Smooth muscle cell of the brain vasculature (primary cell): ENCODE results near the gene IL13RA1.
A peak's percentile ranks its signal among the peaks of the same experiment; 100 is the strongest.
"Not testable (repeated sequence)": the region's sequence is repeated elsewhere in the genome, so short reads cannot be mapped to it uniquely, and the experiment has no call there.

Experiments used
- DNase-seq: peaks from one replicate; pipeline ENCODE4 v3.0.0-alpha.2; 2012; ENCODE audit warnings: low read depth, low spot score

Gene IL13RA1

DNA sequence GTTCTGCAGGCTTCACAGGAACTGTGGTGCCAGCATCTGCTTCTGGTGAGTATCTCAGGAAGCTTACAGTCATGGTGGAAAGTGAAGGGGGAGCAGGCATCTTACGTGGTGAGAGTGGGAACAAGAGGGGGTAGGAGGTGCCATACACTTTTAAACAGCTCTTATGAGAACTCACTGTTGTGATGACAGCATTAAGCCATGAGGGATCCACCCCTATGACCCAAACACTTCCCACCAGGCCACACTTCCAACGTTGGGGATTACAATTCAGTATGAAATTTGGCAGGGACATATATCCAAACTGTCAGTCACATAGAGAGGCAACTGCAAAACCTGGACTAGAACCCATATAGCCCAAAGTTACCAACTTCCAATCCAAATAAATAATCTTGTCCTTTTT lies 53.1 kb downstream of the IL13RA1 start:
- DNase-seq: no peak

DNA sequence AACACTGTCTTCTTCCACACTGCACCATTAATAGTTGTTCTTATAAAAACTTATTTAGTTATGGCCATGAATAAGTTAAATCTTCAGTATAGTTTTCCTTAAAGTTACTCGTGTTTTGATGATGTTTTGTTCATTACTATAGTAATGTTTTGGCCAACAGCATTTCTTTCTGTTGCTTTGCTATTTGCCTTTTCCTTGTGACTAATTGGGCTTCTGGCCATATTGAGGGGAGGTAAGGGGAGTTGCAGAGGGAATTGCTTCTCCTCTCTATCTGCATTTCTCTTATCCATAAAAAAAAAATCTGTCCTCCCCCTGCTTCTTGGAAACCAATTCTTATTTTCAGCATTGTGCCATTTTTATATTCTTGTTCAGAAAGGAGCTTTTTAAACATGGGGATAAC lies 53.5 kb downstream of the IL13RA1 start:
- DNase-seq: no peak

DNA sequence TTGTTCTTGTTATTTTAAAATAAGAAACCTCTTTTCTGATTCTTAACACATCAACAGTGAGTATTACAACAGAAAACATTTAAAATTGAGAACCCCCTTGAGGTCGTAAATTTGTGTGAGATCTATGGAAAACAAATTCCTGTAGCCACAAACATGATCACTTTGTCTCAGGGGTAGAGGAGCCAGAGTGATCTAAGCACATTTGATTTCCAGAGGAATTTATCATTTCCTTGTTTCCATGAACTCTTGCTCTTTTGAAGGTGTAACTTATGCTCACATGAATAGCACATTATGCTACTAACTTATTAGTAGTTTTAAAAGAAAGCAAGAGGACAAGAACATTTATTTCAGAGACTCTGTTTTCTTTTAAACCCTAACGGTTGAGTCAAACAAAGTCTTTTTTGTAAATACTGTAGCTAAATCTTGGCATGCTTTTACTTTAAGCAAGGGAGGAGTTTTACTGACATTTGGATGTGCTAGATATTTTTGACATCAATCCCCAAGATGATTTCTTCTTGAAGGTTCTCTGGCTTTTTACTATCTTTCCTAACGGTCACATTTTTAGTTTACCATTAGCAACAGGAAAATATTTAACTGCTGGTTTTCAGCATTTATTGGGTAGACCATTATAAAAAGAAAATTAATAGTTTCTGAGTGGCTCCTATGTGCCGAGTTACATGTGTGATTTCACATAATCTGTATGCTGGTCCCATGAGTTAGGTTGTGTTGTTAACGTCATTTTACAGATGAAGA lies 68.3 kb downstream of the IL13RA1 start:
- DNase-seq: no peak

DNA sequence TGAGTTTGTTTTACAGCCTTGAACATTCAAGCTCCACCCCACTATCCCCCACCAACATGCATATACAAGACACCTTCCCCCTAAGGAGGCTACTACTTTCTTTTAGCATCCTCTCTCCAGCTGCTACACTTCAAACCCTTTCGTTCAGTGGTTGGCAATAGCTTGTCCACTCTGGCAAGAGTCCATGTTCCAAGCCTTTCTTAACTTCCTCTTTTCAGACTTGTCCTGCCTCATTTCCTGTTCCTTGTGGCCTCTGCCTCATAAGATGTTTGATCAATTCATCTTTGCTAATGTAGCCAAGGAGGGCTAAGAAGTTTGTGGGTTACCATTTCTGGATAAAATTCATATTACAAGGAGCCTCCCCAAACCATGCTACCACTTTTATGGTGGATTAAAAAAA lies 75.5 kb downstream of the IL13RA1 start:
- DNase-seq: no peak

DNA sequence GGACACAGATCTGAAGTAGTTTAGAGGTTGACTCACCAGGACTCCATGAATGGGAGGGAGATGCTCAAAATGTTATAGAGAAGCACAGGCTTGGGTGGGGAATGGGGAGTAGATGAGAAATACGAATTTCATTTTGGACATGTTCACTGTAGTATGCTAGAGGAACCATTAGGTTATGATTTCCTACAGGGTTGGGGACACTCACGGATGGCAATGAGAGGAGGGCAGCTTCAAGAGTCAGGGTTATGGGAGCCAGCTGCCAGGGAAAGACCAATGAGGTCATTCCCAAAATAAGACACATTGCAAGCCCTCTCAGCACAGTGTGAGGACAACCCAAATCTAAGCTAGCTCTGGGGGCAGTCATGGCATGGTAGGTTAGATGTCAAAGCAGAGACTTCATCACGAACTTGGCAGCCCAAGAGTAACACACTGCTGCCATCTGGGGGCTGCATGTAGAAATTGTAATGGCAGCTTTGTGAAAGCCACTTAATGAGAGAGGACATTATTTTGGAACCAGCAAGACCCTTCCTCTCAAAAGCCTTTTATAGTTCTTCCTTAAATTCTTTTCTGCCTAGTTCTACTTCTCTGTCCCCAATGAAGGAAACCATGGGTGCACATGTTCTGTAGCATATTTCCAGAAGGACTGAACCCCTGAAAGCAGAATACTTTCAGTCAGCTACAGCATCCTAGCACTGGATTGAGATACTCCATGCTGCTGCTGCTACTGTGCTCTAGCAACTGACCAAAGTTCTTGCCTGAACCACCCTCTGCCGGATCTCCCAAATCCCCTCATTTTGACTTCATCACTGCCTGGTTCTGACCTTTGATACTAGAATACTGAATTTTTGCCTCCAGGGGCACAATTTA lies 80.0 kb downstream of the IL13RA1 start:
- DNase-seq: no peak

DNA sequence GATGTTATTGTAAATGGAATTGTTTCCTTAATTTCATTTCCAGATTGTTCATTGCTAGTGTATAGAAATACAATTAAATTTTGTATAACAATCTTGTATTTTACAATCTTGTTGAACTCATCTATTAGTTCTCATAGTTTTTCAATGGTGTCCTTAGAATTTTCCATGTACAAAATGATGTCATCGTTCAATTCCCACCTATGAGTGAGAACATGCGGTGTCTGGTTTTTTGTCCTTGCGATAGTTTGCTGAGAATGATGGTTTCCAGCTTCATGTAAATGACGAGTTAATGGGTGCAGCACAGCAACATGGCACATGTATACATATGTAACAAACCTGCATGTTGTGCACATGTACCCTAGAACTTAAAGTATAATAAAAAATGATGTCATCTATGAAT lies 89.9 kb downstream of the IL13RA1 start:
- not testable (repeated sequence) for DNase-seq

DNA sequence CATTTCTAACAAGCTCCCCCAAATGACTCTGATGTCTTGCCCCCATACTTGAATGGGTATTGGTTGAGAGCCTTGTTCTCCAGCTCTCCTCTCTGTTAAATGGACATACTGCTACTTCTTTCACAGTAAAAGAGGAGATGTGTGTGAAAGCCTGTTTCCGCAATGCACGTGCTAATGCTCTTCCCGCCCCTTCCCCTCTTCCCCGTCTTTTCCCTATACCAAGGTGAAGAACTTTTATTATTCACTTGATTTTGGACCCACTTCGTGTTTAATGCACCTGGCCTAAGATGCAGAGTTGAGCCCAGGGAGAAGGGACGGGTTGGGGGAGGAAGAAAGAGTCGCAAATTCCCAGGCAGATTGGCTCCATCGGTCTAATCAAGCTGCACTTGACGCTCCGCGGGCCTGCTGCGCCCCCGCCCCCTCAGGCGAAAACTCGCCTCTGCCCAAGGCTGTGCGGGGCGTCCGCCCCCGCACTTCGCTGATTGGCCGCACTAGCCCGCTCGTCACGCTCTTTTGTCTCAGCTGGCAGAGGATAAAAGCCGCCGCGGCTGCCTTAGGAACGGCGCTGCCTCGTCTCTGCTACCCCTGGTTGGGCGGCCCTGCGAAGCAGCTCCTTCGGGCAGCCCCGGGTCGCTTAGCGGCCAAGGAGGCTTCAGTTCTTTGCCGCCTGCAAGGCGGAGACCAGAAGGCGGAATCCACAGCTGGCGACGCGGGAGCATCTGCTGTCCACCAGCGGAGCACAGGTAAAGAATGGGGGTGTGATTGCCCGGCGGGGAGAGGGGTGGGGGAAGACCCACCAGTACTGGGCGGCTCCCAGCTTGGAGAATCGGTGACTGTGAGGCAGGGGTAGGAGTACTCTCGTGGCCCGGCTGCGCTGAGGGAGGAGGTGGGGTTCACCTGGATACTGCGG lies 96.1 kb downstream of the IL13RA1 start, which contains the start of gene ZCCHC12:
TSS of gene ZCCHC12 (plus strand) at position 562 of the 910 bp plus-strand sequence. CDS start 1,421 bp downstream, outside the sequence.
- peak; percentile 13 for DNase-seq

DNA sequence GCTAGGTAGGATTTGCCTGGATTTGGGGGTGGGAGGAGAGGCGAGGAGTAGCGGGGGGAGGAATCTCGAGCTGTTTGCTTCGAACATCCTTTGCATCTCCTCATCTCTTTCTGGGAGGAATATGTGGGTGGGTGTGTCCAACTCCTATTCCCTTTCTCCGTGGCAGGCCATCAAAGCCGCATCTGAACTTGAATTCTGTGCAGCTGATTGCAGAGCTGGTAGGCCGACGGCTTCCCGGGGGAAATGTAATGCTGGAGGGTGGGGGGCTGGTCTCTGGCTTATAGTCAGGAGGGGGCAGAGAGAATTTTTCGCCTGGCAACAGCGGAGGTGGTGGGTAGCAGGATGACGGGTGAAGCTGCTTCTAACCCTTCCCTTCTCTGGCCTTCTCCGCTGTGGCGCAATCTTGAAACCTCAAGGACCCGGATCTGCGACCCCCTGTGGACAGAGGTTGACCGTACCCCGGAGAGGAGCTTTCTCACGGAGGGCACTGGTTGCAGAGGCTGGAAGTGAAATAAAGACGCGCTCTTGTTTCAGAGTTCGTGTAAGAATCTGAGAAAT lies 96.8 kb downstream of the IL13RA1 start:
- no peak for DNase-seq

DNA sequence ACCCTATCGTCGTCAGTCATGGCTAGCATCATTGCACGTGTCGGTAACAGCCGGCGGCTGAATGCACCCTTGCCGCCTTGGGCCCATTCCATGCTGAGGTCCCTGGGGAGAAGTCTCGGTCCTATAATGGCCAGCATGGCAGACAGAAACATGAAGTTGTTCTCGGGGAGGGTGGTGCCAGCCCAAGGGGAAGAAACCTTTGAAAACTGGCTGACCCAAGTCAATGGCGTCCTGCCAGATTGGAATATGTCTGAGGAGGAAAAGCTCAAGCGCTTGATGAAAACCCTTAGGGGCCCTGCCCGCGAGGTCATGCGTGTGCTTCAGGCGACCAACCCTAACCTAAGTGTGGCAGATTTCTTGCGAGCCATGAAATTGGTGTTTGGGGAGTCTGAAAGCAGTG lies 97.8 kb downstream of the IL13RA1 start:
- DNase-seq: no peak

DNA sequence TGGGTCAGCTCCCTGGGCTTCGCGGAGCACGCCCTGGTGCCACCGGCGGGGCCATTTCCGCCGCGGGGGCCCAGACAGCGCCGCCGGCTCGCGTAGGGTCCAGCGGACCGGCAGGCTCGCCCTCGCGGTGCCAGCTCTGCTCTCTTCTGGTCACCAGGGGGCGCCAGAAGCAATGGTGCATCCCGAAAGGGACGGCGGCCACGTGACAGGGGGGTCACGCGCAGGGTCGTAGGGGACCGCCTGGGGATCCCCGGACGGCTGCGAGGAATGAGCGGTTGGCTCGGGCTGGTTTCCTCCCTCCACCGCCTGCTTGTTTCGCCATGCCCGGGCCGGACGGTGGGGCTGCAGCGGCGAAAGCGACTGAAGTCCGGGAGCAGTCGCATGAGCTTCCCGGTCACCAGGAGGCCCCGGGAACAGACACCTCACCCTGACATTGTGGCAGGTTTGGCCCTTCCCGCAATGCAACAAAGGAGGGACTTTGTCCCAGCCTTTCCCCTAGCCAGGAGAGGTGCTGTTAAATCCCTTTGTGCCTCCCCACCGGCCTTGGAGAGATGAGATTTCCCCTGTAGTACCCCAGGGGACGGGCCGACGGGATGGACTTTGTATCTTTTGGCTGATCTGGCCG lies 112.0 kb downstream of the IL13RA1 start:
- no peak for DNase-seq
